ENCODE data around the gene PANK4.

- TF ChIP-seq CTCF (conservative IDR thresholded peaks at IDR 0.05; ENCODE audit: low read depth, low read length) (no peak), EZH2 (IDR thresholded peaks at IDR 0.05; ENCODE audit: borderline replicate concordance, low read depth, low read length, poor library complexity, severe bottlenecking) (no peak)
Observed at GRCh38 chr1:2499260-2499659, 27.1 kb downstream of the PANK4 start.

Data from A673 (cell line).